MG63 (cell line): ENCODE measurements around the gene GATAD2B. TPM values are rescaled to one million over a fixed set of nuclear protein-coding genes. Genes with fewer than 3 reads are reported as not detected.

Experiments
- DNase-seq: peaks from one replicate; pipeline ENCODE4 v3.0.0-alpha.2; 2020
- H3K27me3 ChIP-seq: fragments of 250-450 bp; sonication (Bioruptor Pico); 2 replicates; pipeline ENCODE4 v1.5.1; 2020; ENCODE audit warnings: mild to moderate bottlenecking, moderate library complexity
- H3K36me3 ChIP-seq: fragments of 250-450 bp; sonication (Bioruptor Pico); 2 replicates; pipeline ENCODE4 v1.5.1; 2020; ENCODE audit warnings: mild to moderate bottlenecking, moderate library complexity
- H3K4me3 ChIP-seq: fragments of 250-450 bp; sonication (Bioruptor Pico); 2 replicates; pipeline ENCODE4 v1.5.1; 2020; ENCODE audit warnings: mild to moderate bottlenecking, moderate library complexity
- H3K9me3 ChIP-seq: fragments of 250-450 bp; sonication (Bioruptor Pico); 2 replicates; pipeline ENCODE4 v1.5.1; 2020; ENCODE audit warnings: mild to moderate bottlenecking, moderate library complexity
- total RNA-seq: library from RNA; depleted of rRNA; stranded (reverse); fragments of >200 nt; shearing (Covaris generic); gene quantifications from 2 replicates; pipeline ENCODE4 v1.2.3, GENCODE V29; 2014; ENCODE audit warnings: low replicate concordance

GATAD2B gene
- total RNA-seq, 1 experiment from 2014 or later: 5.9 TPM

DNA sequence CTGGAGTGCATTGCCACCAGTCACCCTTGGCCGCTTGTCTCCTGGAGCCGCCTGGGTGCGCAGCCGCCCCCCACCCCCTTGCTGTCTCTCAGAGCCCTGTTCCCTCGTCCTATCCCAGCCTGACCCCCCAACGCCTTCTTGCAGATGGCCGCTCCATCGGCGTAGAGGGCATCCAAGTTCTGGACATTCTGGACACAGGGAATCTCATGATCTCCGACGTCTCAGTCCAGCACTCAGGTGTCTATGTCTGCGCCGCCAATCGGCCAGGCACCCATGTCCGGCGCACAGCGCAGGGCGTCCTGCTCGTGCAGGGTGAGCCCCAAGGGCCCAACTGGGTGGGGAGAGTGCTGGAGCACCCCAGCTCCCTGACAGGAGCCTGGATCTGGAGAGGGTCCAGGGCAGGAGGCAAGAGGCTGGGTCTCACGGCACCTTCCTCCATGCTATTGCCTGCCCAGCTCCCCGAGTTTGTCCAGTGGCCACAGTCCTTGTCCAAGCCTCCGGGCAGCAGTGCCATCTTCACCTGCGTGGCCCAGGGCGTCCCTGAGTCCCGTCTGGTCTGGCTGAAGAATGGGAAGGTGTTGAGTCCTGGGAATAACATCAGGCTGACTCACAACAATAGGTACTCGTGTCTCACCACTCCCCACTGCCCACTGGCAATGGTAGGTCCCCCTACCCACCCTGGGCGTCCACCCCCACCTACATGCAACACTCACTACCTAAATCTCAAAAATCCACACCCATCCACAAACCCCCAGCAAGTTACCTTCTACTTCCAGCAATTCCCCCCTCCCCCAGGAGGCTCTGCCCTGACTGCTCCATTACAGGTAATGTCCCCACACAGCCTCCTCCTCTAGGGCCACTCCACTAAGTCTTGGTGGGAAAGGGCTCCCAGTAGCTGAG is 123.0 kb downstream of the GATAD2B start:
- no peak overlapping the region for H3K4me3 ChIP-seq
- H3K9me3 ChIP-seq: no peaks in the 10 kb centered on the region
- no peak for DNase-seq
- H3K36me3 ChIP-seq: peaks cover 8% of the 10 kb centered on the region; the same call in 1 of the 2 replicates
- H3K27me3 ChIP-seq: no peaks in the 10 kb centered on the region

GRCh38 chr1:153799016-153799415 is 123.8 kb downstream of the GATAD2B start:
- Histone ChIP-seq H3K36me3 (peaks cover 7% of the 10 kb centered on the region; the same call in 1 of the 2 replicates), H3K27me3 (no peaks in the 10 kb centered on the region), H3K9me3 (no peaks in the 10 kb centered on the region), H3K4me3 (no peak overlapping the region)
- no peak for DNase-seq

DNA sequence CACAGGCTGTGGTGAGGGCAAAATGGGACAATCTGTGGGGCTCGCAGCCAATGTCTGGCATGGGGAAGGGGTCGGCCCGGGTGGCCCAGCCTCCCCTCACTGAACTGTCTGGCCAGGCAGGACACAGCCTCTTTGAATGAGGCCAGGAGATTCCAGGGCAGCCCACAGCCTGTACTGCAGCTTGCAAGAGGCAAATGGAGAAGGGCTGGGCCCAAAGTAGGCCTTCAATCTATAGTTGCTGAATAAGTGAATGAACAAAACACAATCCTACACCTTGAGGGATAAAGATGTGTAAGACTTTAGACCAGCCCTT is 124.3 kb downstream of the GATAD2B start:
- no peak for DNase-seq
- Histone ChIP-seq H3K4me3 (no peak overlapping the region), H3K36me3 (peaks cover 1% of the 10 kb centered on the region; the same call in 1 of the 2 replicates), H3K27me3 (no peaks in the 10 kb centered on the region), H3K9me3 (no peaks in the 10 kb centered on the region)

GRCh38 chr1:153796786-153797659 is 125.7 kb downstream of the GATAD2B start:
- Histone ChIP-seq H3K9me3 (no peaks in the 10 kb centered on the region), H3K36me3 (no peaks in the 10 kb centered on the region; the same call in 1 of the 2 replicates), H3K27me3 (no peaks in the 10 kb centered on the region), H3K4me3 (no peak overlapping the region)
- peak; percentile 59 for DNase-seq

GRCh38 chr1:153795934-153796785 is 126.6 kb downstream of the GATAD2B start:
- no peaks in the 10 kb centered on the region for H3K27me3 ChIP-seq
- no peaks in the 10 kb centered on the region for H3K36me3 ChIP-seq
- H3K9me3 ChIP-seq: no peaks in the 10 kb centered on the region; the same call in 1 of the 2 replicates
- H3K4me3 ChIP-seq: no peak overlapping the region
- no peak for DNase-seq

DNA sequence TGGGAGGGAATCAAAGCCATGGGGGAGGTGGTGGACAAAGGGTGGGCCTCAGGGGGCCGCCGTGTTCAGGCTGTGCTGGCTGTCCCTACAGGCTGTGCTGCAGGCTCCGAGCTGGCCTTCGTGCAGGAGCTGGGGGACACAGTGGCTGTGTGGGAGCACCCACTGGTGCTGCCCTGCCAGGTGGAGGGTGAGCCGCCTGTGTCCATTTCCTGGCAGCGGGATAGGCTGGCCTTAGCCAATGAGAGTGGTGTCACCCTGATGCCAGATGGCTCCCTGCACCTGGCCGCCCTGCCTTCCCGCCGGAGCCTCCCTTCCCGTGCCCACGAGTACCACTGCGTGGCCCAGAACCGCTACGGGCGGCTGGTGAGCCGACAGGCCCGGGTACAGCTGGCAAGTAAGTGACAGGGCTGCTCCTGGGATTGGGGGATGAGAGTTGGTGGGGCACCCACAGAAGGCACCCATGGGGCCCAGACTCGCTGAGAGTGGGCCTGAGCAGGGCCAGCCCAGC is 127.4 kb downstream of the GATAD2B start:
- no peaks in the 10 kb centered on the region for H3K36me3 ChIP-seq
- no peaks in the 10 kb centered on the region; the same call in 1 of the 2 replicates for H3K9me3 ChIP-seq
- DNase-seq: no peak
- no peaks in the 10 kb centered on the region for H3K27me3 ChIP-seq
- H3K4me3 ChIP-seq: no peak overlapping the region

- H3K36me3 ChIP-seq: no peaks in the 10 kb centered on the region
- no peak overlapping the region for H3K4me3 ChIP-seq
- no peaks in the 10 kb centered on the region; the same call in 1 of the 2 replicates for H3K9me3 ChIP-seq
- DNase-seq: no peak
- H3K27me3 ChIP-seq: no peaks in the 10 kb centered on the region
Observed at GRCh38 chr1:153794624-153795329, 128.0 kb downstream of the GATAD2B start.

GRCh38 chr1:153793973-153794615 is 128.7 kb downstream of the GATAD2B start:
- no peak for DNase-seq
- Histone ChIP-seq H3K4me3 (no peak overlapping the region), H3K9me3 (no peaks in the 10 kb centered on the region; the same call in 1 of the 2 replicates), H3K27me3 (no peaks in the 10 kb centered on the region), H3K36me3 (no peaks in the 10 kb centered on the region)

- H3K9me3 ChIP-seq: no peaks in the 10 kb centered on the region; the same call in 1 of the 2 replicates
- no peaks in the 10 kb centered on the region for H3K36me3 ChIP-seq
- no peaks in the 10 kb centered on the region for H3K27me3 ChIP-seq
- no peak for DNase-seq
- H3K4me3 ChIP-seq: no peak overlapping the region
Observed at GRCh38 chr1:153793261-153793972, 129.4 kb downstream of the GATAD2B start.

DNA sequence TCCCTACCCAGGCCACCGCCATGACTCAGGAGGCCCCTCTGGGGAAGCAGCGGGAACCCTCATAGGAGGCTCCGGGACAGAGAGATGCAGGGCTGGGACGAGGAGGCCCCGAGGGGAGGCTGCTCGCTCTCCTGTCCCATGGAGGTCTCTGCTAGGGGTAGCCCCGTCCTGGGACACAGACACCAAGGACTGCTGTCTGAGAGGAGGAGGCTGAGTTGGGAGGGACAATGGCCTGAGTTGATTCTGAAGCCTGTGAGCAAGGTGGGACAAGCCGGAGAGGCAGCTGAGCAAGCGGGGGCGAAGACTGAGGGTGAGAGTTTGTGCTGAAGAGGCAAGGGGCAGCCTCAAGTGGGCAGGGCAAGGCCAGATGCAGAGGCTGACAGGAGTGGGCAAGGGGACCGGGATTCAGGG is 130.1 kb downstream of the GATAD2B start:
- Histone ChIP-seq H3K9me3 (no peaks in the 10 kb centered on the region; the same call in 1 of the 2 replicates), H3K27me3 (no peaks in the 10 kb centered on the region), H3K4me3 (no peak overlapping the region), H3K36me3 (no peaks in the 10 kb centered on the region)
- DNase-seq: no peak

- H3K36me3 ChIP-seq: no peaks in the 10 kb centered on the region
- DNase-seq: peak; percentile 61
- H3K9me3 ChIP-seq: no peaks in the 10 kb centered on the region; the same call in 1 of the 2 replicates
- H3K4me3 ChIP-seq: peak overlapping the region; percentile 8; the same call in 1 of the 2 replicates
- H3K27me3 ChIP-seq: no peaks in the 10 kb centered on the region
Observed at GRCh38 chr1:153791648-153792253, 131.0 kb downstream of the GATAD2B start.

DNA sequence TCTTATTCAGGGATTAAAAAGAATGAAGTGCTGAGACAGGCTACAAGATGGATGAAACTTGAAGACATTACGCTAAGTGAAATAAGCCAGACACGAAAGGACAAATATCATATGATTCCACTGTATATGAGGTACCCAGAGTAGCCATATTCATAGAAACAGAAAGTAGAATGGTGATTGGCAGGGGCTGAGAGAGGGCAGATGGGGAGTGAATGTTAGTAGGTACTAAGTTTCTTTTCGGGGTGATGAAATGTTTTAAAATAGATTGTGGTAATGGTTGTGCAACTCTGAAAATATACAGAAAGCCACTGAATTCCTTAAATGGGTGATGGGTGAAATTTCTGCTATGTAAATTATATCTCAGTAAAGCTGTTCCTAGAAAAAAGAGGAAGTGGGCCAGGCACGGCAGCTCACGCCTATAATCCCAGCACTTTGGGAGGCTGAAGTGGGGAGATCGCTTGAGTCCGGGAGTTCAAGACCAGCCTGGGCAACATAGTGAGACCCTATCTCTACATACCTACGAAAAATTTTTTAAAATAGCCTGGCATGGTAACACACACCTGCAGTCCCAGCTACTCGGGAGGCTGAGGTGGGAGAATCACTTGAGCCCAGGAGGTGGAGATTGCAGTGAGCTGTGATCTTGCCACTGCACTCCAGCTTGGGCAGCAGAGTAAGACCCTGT is 131.7 kb downstream of the GATAD2B start:
- Histone ChIP-seq H3K9me3 (no peaks in the 10 kb centered on the region; the same call in 1 of the 2 replicates), H3K27me3 (no peaks in the 10 kb centered on the region), H3K36me3 (no peaks in the 10 kb centered on the region), H3K4me3 (peak overlapping the region; percentile 8; the same call in 1 of the 2 replicates)
- peak; percentile 66 for DNase-seq

DNA sequence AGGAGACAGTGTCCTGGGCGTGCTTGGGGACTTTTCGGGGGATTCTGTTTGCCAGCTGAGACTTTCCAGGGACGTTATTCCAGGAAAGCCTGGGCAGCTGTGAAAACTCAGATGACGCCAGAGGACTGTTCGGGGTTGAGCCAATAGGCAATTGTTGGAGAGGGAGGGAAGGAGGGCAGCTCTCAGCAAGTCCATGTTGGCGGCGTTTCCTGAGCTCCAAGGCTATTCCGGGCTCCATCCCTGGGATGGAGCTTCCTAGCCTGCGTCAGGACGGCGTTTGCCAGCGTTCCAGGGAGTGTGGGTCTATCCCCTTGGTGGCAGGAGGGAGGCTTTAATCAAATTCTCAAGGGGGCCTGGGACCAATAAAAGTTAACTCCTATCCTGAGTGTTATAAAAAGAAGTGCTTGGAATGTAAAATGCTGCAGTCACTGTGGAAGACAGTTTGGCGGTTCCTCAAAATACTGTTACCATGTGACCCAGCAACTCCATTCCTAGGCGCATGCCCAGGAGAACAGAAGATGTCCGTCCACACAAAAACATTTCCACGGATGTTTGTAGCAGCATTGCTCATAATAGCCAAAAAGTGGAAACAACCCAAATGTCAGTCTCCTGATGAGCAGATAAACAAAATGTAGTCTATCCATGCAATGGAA is 132.3 kb downstream of the GATAD2B start:
- peak; percentile 72 for DNase-seq
- peak overlapping the region; percentile 6; the same call in 1 of the 2 replicates for H3K4me3 ChIP-seq

More for the DNA sequence above, 132.3 kb downstream of the GATAD2B start:
- no peaks in the 10 kb centered on the region for H3K36me3 ChIP-seq
- no peaks in the 10 kb centered on the region; the same call in 1 of the 2 replicates for H3K9me3 ChIP-seq
- H3K27me3 ChIP-seq: no peaks in the 10 kb centered on the region
